Measurements from ENCODE around the gene FGF2.

GRCh38 chr4:122894827-122895226 is 68.2 kb downstream of the FGF2 start:
- TF ChIP-seq RAD21 (IDR thresholded peaks at IDR 0.05; ENCODE audit: low read depth) (no peak), FOSL1 (IDR thresholded peaks at IDR 0.05; ENCODE audit: low read depth) (no peak), YY1 (IDR thresholded peaks at IDR 0.05; ENCODE audit: extremely low read depth, insufficient replicate concordance, low read depth, low read length) (no peak), EZH2 (IDR thresholded peaks at IDR 0.05) (no peak), MAX (IDR thresholded peaks at IDR 0.05) (no peak), POLR2A (IDR thresholded peaks at IDR 0.05; ENCODE audit: borderline replicate concordance, extremely low read depth, insufficient read depth, insufficient read length) (no peak), CEBPB (IDR thresholded peaks at IDR 0.05; ENCODE audit: low read depth) (no peak)

Data from HCT116 (cell line).